ENCODE data around the gene ABHD17B.

The ABHD17B gene

GRCh38 chr9:71822935-71823334 lies 88.1 kb downstream of the ABHD17B start:
- no peak for DNase-seq (ENCODE audit: low read depth in 1 of 2, low spot score in 1 of 2)

- no peak for DNase-seq (ENCODE audit: low read depth in 1 of 2, low spot score in 1 of 2)
Measured at GRCh38 chr9:71822456-71822855, 88.5 kb downstream of the ABHD17B start.

GRCh38 chr9:71821405-71821804 lies 89.6 kb downstream of the ABHD17B start:
- no peak for DNase-seq (ENCODE audit: low read depth in 1 of 2, low spot score in 1 of 2)

- DNase-seq (ENCODE audit: low read depth in 1 of 2, low spot score in 1 of 2) = no peak
Measured at GRCh38 chr9:71820403-71820921, 90.5 kb downstream of the ABHD17B start.

GRCh38 chr9:71819115-71819739 lies 91.8 kb downstream of the ABHD17B start:
- no peak for DNase-seq (ENCODE audit: low read depth in 1 of 2, low spot score in 1 of 2)

GRCh38 chr9:71816916-71817451 lies 94.0 kb downstream of the ABHD17B start:
- no peak for DNase-seq (ENCODE audit: low read depth in 1 of 2, low spot score in 1 of 2)
